GM12891 (cell line): Measurements from ENCODE around the gene OTUD6A.

ENCODE experiments used
- POLR2A ChIP-seq: IDR thresholded peaks from 2 replicates; pipeline ENCODE4 v1.6.1; 2011; ENCODE audit warnings: low read depth, low read length, control low read depth
- POLR2AphosphoS5 ChIP-seq: IDR thresholded peaks from 2 replicates; pipeline ENCODE4 v1.6.1; 2011; ENCODE audit warnings: low read depth, low read length, control low read depth
- SPI1 ChIP-seq: IDR thresholded peaks from 2 replicates; pipeline ENCODE4 v1.6.1; 2011; ENCODE audit warnings: low read depth, low read length, control low read depth

DNA sequence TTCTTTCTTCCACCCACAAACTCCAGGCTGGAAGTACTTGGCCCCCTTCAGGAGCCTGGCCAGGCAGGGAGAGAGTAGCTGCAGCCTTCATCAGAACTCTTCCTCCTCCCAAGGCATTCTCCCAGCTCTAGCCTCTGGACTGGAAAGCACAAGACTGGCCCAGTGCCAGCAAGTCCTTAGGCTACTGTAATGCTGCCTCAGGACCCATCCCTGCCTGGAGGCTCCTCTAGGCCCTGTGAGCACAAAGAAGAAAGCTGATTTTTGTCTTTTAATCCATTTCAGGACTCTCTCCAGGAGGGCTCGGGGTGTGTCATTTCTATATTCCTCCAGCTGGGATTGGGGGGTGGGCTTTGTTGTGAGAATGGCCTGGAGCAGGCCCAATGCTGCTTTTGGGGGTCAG, 23.3 kb upstream of the OTUD6A start:
- TF ChIP-seq SPI1 (no peak), POLR2AphosphoS5 (no peak), POLR2A (no peak)
